HG02759 (cell line): ENCODE measurements around the gene CAPN11.

Experiments used
- ATAC-seq: cut with Tn5 transposase; IDR thresholded peaks from one replicate; pipeline ENCODE4 v1.9.1; 2021; ENCODE audit warnings: mild to moderate bottlenecking, moderate library complexity; ENCODE audit not compliant: unreplicated experiment

CAPN11 gene

GRCh38 chr6:44202332-44202971 lies 43.8 kb downstream of the CAPN11 start:
- ATAC-seq: no peak

GRCh38 chr6:44202972-44203750 lies 44.5 kb downstream of the CAPN11 start:
- no peak for ATAC-seq

- ATAC-seq: no peak
Measured at GRCh38 chr6:44203955-44204354, 45.3 kb downstream of the CAPN11 start.

- no peak for ATAC-seq
Measured at GRCh38 chr6:44207966-44208365, 49.3 kb downstream of the CAPN11 start.

- ATAC-seq: no peak
Measured at GRCh38 chr6:44211284-44211683, 52.7 kb downstream of the CAPN11 start.

GRCh38 chr6:44214307-44214706 lies 55.7 kb downstream of the CAPN11 start:
- ATAC-seq: no peak

GRCh38 chr6:44216677-44217331 lies 58.2 kb downstream of the CAPN11 start, which contains the start of gene MYMX:
Gene MYMX (plus strand): TSS chr6:44216926. CDS start chr6:44217472, 546 bp downstream.
- no peak for ATAC-seq

- no peak for ATAC-seq
Measured at GRCh38 chr6:44217332-44218143, 58.9 kb downstream of the CAPN11 start.

- ATAC-seq: peak; percentile 65
Measured at GRCh38 chr6:44219053-44219814, 60.6 kb downstream of the CAPN11 start.

GRCh38 chr6:44219815-44220784 lies 61.5 kb downstream of the CAPN11 start:
- ATAC-seq: no peak

- no peak for ATAC-seq
Measured at GRCh38 chr6:44220913-44221290, 62.3 kb downstream of the CAPN11 start.

- peak; percentile 39 for ATAC-seq
Measured at GRCh38 chr6:44221291-44221960, 62.8 kb downstream of the CAPN11 start.

GRCh38 chr6:44221961-44222335 lies 63.3 kb downstream of the CAPN11 start:
- ATAC-seq: no peak

- ATAC-seq: no peak
Measured at GRCh38 chr6:44222486-44223318, 64.1 kb downstream of the CAPN11 start.

- ATAC-seq: peak; percentile 53
Measured at GRCh38 chr6:44223319-44224028, 64.9 kb downstream of the CAPN11 start, which contains the start of gene SLC29A1. Gene SLC29A1 (plus strand): TSS chr6:44223595. CDS start chr6:44227314, 3,719 bp downstream.

- peak; percentile 9 for ATAC-seq
Measured at GRCh38 chr6:44224029-44224964, 65.7 kb downstream of the CAPN11 start.
